GM18519 (cell line): ENCODE data around the gene GP1BB.

Source experiments
- ATAC-seq: cut with Tn5 transposase; IDR thresholded peaks from one replicate; pipeline ENCODE4 v1.9.1; 2021; ENCODE audit warnings: mild to moderate bottlenecking, moderate library complexity; ENCODE audit not compliant: unreplicated experiment, low FRiP score

The GP1BB gene

DNA sequence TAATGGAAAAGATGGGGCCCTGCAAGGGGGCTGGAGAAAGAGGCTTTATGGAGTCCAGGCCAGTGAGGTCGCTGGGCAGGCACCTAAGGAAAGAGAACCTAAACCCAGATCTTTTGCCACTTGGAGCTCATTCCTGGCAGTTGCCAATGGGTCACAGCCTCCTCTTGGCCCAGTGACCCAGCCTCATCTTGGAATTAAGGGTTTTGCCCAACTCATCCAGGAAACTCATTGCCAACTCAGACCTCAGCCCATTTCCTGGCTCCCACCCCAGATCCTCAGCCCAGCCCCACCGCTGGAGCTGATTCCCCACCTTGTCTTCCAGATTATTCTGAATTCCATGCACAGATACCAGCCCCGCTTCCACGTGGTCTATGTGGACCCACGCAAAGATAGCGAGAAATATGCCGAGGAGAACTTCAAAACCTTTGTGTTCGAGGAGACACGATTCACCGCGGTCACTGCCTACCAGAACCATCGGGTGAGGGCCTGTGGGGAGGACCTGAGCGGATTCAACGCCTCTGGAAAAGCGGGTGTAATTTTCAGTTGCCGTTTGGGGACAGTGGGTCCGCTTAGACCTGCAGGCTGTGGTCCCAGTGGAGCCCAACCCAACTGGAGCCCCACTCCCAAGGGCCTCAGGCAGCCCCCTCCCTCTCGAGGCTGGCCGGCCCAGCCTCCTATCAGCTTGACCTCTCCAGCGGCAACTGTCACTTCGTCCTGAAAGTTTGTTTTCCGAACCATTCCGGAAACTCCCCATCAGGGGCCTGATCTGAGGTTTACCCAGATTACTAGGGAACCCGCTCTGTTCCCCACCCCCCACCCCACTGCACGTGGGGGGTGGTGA, 41.5 kb downstream of the GP1BB start:
- no peak for ATAC-seq

DNA sequence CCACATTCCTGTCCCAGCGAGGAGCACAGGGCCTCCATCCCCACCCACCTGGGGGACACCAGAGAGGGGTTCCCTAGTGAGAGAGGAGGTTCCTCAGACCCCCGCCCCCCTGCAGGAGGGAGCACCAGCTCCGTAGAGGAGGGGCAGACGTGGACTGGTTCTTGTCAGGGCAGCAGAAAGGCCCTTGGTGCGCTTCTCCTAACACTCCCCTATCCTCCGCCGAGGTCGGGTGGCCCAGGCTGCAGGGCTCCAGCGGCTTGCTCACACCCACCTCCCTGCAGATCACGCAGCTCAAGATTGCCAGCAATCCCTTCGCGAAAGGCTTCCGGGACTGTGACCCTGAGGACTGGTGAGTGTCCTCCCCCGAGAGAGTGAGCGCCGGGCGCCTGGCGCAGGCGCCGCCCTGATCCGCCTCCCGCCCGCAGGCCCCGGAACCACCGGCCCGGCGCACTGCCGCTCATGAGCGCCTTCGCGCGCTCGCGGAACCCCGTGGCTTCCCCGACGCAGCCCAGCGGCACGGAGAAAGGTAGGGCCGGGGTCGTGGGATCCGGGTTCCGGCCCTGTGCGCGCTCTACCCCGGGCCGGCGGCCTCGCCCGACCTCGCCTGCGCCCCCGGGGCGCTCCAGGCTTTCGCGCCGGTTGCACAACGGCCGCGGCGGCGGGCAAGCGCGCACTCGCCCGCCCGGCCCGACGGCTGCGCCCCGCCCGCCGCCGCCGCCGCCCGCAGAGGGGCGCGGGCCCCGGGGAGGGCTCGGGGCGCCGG, 42.3 kb downstream of the GP1BB start:
- ATAC-seq: no peak

DNA sequence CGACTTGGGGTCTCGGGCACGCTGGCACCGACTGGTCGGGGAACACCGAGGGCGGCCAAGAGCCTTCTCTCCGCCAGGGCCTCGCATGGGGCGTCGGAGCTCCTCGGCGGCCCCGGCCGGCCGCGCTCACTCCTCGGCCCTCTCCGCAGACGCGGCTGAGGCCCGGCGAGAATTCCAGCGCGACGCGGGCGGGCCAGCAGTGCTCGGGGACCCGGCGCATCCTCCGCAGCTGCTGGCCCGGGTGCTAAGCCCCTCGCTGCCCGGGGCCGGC, 42.8 kb downstream of the GP1BB start:
- no peak for ATAC-seq

- no peak for ATAC-seq
These were observed 43.4 kb downstream of the GP1BB start for GRCh38 chr22:19766511-19767426.

DNA sequence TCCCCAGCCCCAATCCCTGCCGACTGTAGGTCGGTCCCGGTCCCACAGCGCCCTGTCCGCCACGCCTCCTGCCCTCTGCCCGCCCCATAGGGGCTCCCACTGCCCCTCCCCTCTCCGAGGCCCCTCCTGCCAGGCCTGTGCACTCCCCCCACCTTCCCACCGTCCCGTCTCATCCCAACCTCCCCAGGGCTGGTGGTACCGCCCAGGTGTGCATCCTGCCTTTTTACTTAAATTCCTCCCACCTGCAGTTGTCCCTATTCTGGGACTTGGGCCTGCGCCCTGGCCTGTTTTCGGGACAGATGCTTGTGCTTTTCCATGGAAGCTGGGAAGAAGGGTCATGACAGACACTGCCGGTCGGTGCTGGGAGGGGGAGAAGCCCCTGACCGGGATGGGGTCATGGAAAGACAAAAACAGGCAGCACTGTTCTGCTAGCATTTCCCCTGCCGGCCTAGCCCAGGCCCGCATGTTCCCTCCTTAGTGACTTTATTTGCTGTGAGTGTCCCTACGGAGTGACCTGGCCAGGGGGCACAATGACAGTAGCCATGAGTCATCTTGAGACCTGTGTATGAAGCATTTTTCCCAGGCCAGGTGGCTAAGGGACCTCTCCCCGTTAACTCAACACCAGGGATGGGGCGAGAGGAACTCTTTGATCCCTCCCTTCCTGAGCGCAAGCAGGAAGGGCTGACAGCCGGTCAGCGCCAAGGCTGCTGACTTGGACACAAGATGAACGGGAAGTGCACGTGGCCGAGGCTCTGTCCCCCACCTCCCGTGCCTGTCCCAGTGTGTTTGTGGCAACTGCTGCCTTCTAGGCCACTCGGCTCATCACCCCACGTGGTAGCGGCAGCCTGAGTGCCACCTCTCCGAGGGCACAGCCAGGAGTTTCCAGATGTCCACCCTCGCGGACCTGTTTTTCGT, 44.3 kb downstream of the GP1BB start:
- no peak for ATAC-seq

- ATAC-seq: no peak
These were observed 46.0 kb downstream of the GP1BB start for GRCh38 chr22:19769393-19769715.

GRCh38 chr22:19770349-19771220, 47.2 kb downstream of the GP1BB start:
- no peak for ATAC-seq

- no peak for ATAC-seq
These were observed 49.0 kb downstream of the GP1BB start for GRCh38 chr22:19772422-19772672.

DNA sequence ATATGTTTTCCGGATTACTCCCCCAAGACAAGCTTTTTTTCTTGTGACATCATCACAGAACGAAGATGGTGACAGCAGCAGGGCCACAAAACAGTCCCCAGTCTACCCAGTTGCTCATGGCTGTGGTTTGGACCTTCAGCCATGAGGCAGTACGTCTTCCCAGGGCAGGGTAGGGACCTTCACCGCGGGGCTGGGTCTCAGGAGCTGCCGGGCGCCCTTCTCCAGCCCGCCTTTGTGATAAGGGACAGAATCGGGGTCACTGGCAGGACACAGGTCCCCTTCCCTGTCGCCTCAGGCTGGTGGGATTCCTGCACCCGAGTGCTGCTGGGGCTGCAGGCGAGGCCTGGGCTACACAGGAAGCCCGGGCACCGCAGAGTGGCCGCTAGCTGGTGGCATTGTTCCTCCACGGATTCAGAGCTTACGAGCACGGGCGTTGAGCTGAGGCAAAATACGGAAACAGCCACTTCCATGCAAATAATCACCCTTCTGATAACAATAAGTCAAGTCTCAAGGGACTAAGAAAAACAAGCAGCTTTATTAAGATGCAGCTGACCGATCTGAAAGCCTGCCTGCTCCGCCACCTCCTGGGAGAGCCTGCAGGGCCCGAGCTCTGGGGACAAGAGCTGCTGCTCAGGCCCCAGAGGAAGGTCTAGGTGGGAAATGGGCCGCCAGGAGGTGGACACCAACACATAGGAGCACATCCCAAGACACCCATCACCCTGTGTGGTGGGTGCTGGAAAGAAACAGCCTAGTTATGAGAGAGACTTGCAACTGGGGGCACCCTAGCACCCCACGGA, 49.5 kb downstream of the GP1BB start:
- no peak for ATAC-seq

GRCh38 chr22:19773470-19774040, 50.2 kb downstream of the GP1BB start:
- ATAC-seq: no peak
